Activated CD4-positive, CD25-positive, alpha-beta regulatory T cell (primary cell): ENCODE measurements around the gene EIF3K.
"Not testable (repeated sequence)": the region's sequence is repeated elsewhere in the genome, so short reads cannot be mapped to it uniquely, and the experiment has no call there.

ENCODE experiments used
- DNase-seq, 4 experiments: peaks; one replicate each; lab custom pipeline; 2025; lab: John Stamatoyannopoulos, UW

Gene EIF3K, protein sequence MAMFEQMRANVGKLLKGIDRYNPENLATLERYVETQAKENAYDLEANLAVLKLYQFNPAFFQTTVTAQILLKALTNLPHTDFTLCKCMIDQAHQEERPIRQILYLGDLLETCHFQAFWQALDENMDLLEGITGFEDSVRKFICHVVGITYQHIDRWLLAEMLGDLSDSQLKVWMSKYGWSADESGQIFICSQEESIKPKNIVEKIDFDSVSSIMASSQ

DNA sequence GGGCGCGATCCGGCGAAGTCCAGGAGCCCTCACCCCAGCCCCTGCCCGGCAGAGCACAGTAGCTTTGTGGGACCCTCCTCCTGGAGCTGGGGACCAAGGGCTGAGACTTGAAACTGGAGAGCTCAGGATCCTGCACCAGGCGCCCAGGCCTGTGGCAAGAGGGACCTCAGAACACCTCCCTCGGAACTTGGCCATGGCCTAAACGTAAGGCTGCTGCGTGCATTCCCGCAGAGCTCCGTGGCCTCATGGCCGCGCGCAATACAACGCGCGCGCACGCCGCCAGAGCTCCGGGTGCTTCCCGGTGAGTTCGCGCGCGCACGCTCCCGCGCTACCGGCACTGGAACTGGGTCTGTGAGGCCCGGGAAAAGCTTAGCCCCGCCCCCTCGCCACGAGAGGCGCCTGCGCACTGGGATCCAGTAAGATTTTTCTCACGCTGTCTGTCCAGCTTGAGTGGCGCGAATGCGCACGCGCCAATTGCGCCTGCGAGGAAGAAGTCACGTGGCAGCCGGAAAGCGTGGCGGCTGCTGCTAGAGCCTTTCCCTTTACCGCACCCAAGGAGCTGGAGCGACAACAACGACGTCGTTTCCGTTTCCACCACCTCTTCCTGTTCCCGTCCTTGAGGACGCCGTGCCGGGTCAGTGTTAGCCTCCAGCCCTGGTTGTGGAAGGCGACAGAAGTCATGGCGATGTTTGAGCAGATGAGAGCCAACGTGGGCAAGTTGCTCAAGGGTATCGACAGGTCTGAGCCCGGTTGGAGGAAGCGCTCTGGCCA lies at the start of gene EIF3K:
TSS of gene EIF3K (plus strand) at position 599 of the 771 bp plus-strand sequence. CDS start at position 680, 81 bp downstream.
- peak; percentile 90 to 96 (median 92) for DNase-seq

DNA sequence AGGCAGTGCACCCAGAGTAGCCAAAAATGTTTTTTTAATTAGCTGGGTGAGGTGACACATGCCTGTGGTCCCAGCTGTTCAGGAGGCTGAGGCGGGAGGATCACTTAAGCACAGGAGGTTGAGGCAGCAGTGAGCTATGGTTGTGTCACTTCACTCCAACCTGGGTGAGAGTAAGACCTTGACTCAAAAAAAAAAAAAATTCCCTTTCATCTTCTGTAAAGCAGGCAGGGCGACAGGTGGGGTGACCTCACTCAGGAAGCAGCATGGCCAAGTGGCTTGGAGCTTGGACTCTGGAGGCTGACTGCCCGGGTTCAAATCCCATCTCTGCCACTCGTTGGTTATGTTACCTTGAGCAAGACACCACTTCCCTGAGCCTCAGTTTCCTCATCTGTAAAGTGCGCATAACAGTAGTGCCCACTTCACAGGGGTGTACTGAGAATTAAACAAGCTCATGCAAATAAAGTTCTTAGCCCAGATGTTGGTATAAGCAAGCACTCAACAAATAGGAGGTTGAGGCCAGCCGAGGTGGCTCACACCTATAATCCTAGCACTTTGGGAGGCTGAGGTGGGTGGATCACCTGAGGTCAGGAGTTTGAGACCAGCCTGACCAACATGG lies 49.5 kb upstream of the EIF3K start:
- no peak for DNase-seq

DNA sequence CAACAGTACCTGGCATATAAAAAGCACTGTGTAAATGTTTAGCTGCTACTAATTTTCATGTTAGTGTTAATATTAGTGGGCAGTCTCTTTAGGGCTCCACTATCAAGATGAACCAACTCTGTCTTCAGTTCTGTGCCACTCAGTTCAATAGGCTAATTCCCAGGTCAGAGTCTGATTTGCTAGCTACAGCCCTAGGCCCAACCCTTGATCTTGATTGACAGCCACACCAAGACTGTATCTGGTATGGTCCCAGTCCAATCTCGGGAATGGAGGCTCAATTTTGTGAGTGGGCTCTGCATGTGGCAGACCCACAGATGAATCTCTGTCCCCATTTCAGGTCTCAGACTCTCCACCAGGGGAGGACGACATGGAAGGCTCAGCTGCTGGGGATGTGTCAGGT lies 47.3 kb upstream of the EIF3K start:
- DNase-seq = no peak

DNA sequence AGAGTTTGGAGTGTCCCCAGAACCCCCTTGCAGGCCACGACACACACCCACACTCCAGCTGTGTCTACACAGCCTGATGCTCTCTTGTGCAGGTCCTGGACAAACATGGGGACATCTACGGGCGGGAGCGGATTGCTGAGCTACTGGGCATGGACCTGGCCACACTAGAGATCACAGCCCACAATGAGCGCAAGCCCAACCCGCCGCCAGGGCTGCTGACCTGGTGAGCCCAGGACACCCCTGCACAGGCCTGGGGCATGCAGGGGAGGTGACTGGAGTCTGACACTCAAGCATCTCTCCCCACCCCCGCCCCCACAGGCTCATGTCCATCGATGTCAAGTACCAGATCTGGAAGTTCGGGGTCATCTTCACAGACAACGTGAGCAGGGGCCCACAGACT lies 41.2 kb upstream of the EIF3K start:
- no peak for DNase-seq

DNA sequence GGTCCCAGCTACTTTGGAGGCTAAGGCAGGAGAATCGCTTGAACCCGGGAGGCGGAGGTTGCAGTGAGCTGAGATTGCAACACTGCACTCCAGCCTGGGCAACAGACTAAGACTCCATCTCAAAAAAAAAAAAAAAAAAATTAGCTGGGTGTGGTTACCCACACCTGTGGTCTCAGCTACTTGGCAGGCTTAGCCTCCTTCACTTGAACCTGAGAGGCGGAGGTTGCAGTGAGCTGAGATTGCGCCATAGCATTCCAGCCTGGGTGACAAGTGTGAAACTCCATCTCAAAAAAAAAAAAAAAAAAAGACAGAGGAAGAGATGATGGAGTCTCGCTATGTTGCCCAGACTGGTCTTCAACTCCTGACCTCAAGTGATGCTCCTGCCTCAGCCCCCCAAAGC lies 39.7 kb upstream of the EIF3K start:
- not testable (repeated sequence) for DNase-seq

DNA sequence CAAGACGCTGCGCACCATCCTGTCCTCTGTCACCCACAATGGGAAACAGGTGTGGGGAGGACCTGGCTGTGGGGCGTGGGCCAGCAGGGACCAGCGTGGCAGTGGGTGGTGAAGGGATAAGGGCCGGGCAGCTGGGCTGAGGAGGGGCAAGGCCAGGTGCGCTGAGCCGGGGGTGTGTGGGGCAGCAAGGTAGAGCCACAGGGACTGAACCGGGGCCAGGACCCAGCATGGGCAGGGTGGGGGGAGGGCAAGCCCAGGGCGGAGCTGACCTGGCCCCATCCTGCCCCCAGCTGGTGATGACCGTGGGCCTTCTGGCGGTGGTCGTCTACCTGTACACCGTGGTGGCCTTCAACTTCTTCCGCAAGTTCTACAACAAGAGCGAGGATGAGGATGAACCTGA lies 38.9 kb upstream of the EIF3K start:
- no peak for DNase-seq

DNA sequence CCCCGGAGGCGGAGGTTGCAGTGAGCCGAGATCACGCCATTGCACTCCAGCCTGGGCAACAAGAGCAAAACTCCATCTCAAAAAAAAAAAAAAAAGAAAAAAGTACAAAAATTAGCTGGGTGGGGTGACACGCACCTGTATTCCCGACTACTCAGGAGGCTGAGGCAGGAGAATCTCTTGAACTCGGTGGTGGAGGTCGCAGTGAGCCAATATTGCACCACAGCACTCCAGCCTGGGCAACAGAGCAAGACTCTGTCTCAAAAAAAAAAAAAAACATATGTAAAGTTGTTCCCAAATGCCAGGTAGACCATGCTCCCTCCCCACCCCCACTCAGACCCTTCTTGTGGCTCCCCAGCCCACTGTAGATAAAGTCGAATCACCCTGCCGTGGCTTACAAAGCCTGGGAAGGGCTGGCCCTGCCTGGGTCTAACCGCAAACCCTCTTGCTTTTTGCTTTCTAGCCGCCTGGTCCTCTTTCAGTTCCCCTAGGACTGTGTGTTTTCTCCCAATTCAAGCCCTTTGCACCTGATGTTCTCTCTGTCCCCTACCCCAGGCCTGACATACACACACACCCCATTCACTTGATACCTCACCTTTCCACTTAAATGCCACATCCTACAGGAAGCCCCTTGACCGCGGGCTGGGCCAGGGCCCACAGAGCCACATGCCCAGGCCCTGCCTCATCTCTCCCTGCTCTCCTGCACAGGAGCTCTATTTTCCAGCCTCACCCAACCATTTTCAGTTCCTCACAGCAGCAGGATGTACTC lies 35.6 kb upstream of the EIF3K start:
- DNase-seq = no peak

DNA sequence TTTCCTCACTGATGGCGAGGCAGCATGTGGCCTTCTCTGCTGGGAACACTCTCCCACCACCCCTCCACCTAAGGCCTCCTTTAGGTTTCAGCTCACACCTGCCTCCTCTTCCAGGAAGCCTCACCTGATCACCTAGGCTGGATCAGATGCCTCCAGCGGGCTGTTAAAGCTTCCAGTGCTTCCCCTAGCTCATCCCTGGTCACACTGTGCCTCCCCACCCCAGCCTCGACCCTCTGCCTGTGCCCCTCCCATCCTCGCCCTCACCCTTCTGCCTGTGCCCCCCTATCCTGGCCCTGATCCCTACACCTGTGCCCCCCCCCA lies 35.0 kb upstream of the EIF3K start:
- DNase-seq = no peak

DNA sequence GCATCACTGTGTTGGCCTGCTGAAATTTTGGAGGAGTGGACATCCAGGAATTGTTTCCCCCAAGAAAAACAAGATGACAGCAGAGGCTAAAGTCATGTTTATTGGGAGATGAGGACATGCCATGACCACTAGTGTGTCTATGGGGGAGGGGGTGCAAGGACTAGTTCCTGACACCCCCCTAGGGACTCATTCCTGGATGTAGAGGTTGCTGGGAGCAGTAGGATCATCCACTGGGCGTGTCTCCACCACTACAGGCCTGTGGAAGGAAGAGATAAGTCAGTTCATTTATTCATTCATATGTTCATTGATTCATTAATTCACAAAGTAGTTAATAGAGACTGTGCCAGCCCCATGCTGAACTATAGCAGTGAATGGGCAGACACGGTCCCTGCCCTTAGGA lies 31.4 kb upstream of the EIF3K start:
- no peak for DNase-seq

DNA sequence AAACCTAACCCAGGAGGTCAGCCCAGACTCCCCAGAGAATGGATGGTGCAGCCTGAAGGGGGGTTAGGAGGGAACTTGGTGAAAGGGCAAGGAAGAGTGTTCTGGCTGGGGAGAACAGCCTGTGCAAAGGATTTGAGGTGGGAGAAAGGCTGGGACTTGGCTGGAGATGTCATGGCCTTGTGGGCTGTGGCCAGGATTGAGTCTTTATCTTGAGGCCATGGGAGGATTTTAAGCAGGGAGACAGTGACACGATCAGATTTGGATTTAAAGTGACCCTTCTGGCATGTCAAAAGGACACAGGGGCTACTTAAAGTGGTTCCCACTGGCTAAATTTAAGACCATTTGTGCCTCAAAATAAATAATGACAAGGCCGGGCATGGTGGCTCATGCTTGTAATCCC lies 30.9 kb upstream of the EIF3K start:
- DNase-seq = no peak

DNA sequence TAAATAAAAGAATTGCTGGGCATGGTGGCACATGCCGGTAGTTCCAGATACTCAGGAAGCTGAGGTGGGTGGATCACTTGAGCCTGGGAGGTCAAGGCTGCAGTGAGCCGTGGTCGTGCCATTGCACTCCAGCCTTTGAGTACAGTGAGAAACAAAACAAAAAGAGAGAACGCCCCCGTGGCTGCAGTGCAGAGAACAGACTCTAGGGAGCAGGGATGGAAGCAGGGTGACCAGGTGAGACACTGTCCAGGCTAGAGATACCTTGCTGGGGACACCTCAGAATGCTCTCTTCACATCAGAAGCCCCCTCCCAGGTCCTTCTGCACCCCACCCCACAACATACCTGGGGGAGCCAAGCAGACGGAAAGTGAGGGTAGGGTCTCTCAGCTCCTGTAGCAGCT lies 26.0 kb upstream of the EIF3K start:
- DNase-seq = no peak

DNA sequence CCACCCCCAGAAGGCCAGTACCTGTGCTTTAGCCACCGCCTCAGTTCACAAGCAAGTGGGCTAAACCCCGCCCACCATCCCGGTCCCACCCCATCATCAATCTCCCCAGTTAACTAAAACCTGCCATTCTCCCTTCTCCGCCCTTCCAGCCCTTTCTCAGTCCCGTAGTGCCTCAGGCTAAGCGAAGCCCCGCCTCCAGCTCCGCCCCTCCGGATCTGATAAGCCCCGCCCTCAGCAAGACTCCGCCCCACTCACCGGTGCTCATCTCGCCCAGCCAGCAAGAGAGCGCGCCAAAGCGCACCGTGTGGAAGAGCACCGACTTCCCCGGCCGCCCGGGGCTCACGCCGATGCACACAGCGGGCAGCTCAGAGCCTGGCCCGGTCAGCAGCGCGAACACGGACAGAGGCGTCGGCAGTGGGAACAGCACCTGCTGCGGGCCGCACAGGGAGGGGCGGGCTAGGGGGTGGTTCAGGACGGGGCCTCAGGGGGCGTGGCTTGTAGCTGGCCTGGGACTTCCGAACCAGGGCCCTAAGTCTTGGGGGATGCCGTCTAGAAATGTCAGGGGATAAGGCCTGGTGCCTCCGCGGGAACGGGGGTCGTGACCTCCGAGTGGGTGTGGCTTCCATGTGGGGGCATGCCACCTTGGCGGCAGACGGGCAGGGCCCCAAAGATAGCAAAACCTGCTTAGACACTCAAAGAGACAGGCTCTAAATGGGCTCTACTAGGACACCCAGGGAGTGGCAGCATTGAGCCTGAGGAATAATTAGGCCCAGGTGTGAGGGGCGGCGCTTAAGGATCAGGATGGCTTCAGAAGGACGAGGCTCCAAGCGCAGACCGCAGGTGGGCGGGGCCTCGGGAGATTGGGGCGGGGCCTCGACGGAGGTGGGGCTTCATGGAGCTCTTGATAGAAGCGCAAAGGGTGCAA lies 22.7 kb upstream of the EIF3K start:
- no peak for DNase-seq

DNA sequence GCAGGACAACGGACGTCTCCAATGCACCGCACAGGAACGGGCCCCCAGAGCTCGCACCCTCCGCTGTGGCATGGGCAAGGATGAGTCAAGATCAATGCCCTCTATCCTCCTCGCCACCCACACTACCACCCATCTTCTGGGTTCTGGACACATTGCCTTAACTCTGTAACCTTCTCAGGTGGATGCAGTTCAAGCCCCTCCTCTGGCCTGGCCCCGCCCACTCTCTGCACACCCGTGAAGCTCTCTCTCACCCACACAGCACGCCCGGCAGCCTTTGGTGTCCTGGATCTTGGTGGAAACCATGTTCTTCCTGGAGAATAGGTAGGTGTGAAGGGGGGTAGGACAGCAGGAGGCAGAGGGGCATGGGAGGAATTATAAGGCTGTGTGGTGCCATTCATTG lies 21.9 kb upstream of the EIF3K start:
- no peak for DNase-seq

DNA sequence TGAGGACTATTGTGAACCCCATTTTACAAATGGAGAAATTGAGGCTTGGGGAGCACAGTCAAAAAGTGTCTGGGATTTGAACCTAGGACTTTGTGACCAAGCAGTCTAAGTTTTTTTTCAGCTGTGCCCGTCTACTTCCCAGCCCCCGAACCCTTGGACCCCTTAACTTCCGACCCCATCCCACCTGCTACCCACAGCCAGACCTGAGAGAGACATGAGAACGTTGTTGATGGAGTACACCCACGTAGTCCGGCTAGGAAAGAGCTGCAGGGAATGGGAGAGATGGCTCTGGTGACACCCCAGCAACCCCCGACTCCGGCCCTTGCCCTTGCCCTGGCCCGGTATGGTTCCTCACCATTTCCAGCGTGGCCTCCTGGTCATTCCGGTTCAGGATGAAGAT lies 19.3 kb upstream of the EIF3K start:
- DNase-seq = no peak

DNA sequence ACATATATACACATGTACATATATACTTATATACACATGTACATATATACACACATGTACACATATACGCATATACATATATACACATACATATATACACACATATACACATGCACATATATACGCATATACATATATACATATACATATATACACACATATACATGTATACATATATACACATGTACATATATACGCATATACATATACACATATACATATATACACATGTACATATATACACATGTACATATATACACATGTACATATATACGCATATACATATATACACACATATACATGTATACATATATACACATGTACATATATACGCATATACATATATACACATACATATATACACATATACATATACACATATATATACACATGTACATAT lies 16.1 kb upstream of the EIF3K start:
- DNase-seq = not testable (repeated sequence)

DNA sequence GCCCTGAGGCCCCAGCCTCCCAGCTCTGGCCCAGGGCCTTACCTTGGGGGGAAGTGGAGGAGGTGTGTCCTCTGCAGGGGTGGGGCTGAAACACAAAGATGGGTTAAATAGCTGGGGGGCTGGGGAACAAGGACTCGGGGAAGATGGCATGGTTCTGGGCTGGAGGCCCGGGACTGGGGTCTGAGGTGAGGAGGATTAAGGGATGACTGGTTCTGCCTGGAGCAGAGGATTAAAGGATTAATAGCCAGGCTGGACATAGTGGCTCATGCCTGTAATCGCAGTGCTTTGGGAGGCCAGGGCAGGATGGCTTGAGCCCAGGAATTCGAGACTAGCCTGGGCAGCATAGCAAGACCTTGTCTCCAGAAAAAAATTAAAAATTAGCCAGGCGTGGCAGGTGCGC lies 12.9 kb upstream of the EIF3K start:
- no peak for DNase-seq

DNA sequence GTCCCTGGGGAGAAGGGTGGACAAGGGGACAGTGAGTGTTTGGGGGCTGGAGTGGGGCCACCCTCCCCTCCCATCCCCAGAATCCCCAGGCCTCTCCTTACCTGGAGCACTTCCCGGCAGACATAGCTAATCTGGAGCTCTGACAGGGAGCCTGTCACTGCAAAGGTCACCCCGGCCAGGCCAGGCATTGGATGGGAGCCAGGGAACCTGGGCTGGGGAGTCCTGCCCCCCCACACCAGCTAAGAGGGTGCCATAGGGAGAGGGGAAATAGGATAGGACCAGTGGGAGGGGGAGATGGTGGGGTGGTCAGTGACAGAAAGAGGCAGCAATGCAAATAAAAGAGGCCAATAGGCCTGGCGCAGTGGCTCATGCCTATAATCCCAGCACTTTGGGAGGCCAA lies 4.7 kb upstream of the EIF3K start:
- DNase-seq = no peak

DNA sequence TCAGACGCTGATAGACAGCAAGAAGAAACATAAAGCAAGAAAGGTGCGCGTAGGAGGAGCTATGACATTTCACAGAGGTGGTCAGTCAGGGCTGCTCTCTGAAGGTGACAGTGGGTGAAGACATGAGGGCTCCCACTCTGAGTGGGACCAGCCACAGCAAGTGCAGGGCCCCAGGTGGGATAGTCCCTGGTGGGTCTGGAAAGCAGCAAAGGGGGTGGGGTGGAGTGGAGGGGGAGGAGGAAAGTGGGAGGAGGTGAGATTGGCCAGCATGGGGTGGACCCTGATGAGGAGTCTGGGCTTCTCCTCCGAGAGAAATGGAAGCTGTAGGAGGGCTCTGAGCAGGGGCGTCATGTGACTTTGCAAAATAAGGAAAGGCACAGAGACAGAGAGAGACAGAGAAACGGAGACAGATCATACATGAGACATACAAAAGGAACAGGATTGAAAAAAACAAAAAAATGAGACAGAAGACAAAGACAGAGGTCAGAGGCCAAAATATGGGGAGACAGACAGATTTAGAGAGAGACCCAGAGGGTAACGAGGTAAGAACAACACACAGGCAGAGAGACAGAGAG lies 3.9 kb upstream of the EIF3K start:
- DNase-seq = no peak

DNA sequence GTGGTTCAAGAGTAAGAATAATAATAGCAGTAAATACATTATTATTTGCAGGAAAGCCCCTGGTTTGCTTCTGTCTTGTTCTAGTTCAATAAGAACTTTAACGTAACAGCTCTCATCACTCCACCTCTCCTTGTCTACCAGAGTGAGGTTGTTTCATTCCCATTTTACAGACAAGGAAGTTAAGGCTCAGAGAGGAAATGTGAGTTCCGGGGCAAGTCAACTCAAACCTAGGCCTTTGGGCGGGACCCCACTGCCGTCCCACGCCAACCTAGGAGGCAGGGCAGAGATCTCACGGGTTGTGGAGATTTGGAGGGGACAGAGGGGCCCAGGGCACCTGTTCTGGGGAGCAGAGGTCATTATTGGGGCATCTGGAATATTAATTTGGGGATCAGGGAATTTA lies 2.7 kb upstream of the EIF3K start:
- DNase-seq = no peak

DNA sequence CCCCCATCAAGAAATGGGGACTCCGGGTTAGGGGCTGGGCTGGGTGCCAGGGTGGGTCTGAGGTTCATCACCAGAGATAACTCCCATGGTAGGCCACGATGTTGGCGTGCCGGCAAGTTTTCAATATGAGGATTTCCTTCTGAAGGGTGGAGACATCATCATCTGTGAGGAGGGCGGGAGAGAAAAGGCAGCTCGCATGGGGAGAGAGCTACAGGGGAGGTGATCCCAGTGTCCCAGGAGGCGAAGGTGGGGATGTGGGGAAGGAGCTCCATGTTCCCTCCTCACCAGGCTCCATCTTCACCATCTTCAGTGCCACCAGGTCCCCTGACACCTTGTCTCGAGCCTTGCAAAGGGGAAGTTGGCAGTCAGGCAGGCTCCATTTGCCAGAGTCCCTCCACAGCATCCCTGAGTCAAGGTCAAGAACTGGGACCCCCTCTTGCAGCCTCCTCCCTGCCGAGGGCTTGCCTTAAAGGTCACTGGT lies 1.7 kb upstream of the EIF3K start:
- DNase-seq = no peak
